HK-2 (cell line): ENCODE measurements around the gene PLCXD3.
"Not testable (repeated sequence)": the region's sequence is repeated elsewhere in the genome, so short reads cannot be mapped to it uniquely, and the experiment has no call there.

Source experiments
- DNase-seq: peaks from one replicate; pipeline ENCODE4 v3.0.0-alpha.2; 2018; ENCODE audit not compliant: unreplicated experiment

The PLCXD3 gene

GRCh38 chr5:41493490-41494126, 16.8 kb downstream of the PLCXD3 start:
- DNase-seq, result not testable (repeated sequence)

- no peak for DNase-seq
Measured at GRCh38 chr5:41485533-41485932, 24.9 kb downstream of the PLCXD3 start.

- no peak for DNase-seq
Measured at GRCh38 chr5:41482715-41483114, 27.7 kb downstream of the PLCXD3 start.

GRCh38 chr5:41482173-41482572, 28.2 kb downstream of the PLCXD3 start:
- DNase-seq, result no peak

GRCh38 chr5:41471571-41472208, 38.7 kb downstream of the PLCXD3 start:
- not testable (repeated sequence) for DNase-seq

- no peak for DNase-seq
Measured at GRCh38 chr5:41465493-41466171, 44.8 kb downstream of the PLCXD3 start.

- no peak for DNase-seq
Measured at GRCh38 chr5:41459557-41459956, 50.8 kb downstream of the PLCXD3 start.

GRCh38 chr5:41457094-41457493, 53.3 kb downstream of the PLCXD3 start:
- no peak for DNase-seq

- no peak for DNase-seq
Measured at GRCh38 chr5:41452506-41452905, 57.9 kb downstream of the PLCXD3 start.

GRCh38 chr5:41447650-41448510, 62.5 kb downstream of the PLCXD3 start:
- DNase-seq, result no peak

- DNase-seq, result no peak
Measured at GRCh38 chr5:41445937-41446563, 64.4 kb downstream of the PLCXD3 start.

- no peak for DNase-seq
Measured at GRCh38 chr5:41435276-41435675, 75.1 kb downstream of the PLCXD3 start.

GRCh38 chr5:41433552-41434181, 76.7 kb downstream of the PLCXD3 start:
- no peak for DNase-seq

GRCh38 chr5:41432481-41433253, 77.7 kb downstream of the PLCXD3 start:
- no peak for DNase-seq

- DNase-seq, result no peak
Measured at GRCh38 chr5:41427505-41427904, 82.9 kb downstream of the PLCXD3 start.

GRCh38 chr5:41425736-41426135, 84.7 kb downstream of the PLCXD3 start:
- DNase-seq, result no peak

GRCh38 chr5:41420492-41421067, 89.8 kb downstream of the PLCXD3 start:
- no peak for DNase-seq

- DNase-seq, result no peak
Measured at GRCh38 chr5:41418220-41419031, 92.0 kb downstream of the PLCXD3 start.

GRCh38 chr5:41416336-41416735, 94.1 kb downstream of the PLCXD3 start:
- DNase-seq, result no peak
